Germinal center (tissue), 1 donor: ENCODE data around the gene FMN1.

Experiments used
- DNase-seq: peaks from one replicate; pipeline ENCODE4 v3.0.0; 2012; ENCODE audit warnings: mixed read lengths, low spot score

The FMN1 gene

GRCh38 chr15:32767236-32767635, 427.3 kb downstream of the FMN1 start:
- DNase-seq, result no peak

GRCh38 chr15:32766101-32766500, 428.4 kb downstream of the FMN1 start:
- no peak for DNase-seq

- DNase-seq, result no peak
These were observed 429.3 kb downstream of the FMN1 start for GRCh38 chr15:32765236-32765635.

DNA sequence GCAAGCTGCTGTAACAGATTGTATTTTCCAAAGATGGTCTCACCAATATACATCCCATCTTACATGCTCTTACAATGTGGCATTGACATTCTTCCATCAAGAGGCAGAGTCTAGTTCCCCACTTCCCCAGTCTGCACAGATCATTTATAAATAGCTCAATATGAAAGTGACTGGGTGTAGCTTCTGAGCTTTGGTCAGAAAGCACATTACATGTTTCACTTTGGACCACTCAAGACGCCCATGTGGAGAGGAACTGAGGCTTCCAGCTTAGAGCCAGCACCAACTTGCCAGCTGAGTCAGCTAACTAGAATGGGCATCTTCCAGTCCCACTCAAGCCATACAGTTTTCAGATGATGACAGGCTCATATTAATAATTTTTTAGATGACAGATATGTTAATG, 431.2 kb downstream of the FMN1 start:
- no peak for DNase-seq

- no peak for DNase-seq
These were observed 437.1 kb downstream of the FMN1 start for GRCh38 chr15:32757426-32757825.

DNA sequence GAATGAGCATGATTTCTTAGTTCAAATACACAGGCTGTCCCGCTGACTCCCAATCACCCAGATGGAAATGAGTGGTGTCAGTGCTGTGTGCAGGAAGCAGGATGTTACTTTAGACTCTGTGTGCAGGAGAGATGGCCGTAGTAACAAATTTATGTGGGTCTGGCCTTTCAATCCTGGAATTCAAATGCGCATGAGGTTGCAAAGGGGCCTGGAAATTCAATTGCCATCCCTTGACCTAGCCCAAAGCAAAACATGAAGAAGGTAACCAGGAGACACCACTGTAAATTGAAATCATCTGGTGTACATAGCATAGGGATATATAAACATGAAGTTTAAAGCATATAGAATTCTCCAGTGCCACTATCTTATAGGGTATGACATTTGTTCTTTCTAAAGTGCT, 443.5 kb downstream of the FMN1 start:
- no peak for DNase-seq

GRCh38 chr15:32747921-32748342, 446.6 kb downstream of the FMN1 start:
- no peak for DNase-seq

DNA sequence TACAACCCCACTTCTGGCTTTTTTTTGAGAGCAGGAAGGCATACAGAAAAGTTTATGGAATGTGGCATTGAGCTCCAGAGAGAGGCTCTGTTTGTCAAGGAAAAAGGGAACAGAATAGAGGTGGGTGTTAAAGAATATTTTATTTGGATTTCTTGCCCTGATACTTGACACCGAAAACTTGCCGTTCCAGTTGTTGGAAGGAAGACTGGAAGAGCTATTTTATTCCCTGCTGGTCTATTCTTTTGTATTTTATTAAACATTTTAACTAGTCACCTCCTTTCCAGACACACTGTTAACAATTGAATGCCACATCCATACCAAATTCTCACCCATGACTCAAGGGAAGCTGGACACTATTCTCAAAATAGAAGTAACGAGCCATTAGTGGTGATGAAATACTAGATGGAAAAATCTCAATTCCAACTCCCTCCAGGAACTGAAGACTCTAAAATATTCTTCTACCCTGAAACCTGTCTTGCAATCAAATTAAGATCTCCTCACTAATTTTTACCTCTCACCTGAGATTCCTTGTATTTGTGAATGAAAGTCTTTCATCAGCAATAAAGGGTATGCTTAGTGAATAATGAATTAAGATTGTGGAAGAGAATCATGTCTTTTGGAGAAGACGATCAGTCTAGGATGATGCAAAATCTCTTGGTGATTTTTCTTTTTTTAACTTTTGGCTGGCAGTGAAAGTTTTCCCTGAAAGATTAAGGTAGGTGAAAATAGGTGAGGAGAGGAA, 448.2 kb downstream of the FMN1 start:
- DNase-seq, result no peak

GRCh38 chr15:32743411-32744140, 450.9 kb downstream of the FMN1 start:
- no peak for DNase-seq

GRCh38 chr15:32739522-32740063, 454.9 kb downstream of the FMN1 start:
- DNase-seq, result no peak

GRCh38 chr15:32738666-32739065, 455.8 kb downstream of the FMN1 start:
- DNase-seq, result no peak

DNA sequence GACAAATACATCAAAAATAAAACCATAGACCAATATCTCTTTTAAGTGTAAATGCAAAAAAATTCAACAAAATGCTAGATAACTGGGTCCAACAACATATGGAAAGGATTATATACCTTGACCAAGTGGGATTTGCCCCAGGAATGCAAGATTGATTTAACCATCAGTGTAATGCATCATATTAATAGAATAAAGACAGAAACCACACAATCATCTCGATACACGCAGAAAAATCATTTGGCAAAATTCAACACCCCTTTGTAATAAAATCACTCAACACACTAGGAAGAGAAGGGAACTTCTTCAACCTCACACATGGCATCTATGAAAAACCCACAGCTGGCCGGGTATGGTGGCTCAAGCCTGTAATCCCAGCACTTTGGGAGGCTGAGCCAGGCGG, 457.2 kb downstream of the FMN1 start:
- DNase-seq, result no peak

DNA sequence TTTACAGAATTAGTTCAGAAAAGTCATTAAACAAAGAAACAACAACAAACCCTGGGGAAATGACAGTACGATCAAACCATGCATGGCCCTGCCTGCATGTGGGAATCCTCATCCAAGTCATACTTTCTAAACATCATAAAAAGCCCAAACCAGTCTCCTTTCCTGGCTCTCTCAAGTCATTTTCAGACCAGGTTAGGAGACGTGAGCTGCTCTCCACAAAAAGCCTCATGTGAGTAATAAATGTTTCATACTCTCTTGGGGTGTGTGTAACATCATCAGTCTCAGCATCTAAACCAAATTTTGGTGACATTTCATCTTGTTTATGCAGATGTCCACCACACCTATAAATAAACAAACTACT, 457.8 kb downstream of the FMN1 start:
- no peak for DNase-seq

DNA sequence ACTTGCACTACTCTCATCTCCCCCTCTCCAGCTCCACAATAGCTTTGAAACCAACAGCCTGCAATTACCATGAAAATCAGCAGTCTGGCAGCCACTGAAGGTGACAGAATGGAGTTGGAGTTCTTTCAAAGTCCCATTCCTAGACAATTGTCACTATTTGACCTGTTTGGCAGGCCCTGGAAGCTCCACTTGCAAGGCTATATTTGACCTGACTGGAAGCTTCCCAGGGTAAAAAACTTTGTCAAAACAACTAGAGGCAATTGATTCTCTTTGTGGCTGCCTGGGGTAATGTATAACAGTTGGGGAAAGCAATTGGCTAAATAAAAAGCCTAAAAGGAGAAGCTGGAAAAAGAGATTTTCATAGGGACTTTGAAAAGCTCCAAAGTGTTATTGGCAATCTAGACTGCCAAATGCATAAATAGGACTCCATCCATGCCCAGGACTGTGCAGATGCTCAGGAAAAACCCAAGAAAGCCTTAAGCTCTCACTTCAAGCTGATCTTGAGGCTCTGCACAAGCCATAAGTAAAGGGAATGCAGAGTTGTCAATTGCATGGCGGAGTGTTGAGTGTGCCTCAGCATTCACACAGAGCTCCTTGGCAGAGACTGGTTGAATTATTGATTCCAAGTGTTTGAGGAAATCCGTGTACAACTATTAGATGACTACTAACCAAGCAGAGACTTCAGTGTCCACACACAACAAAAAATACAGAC, 458.4 kb downstream of the FMN1 start:
- no peak for DNase-seq

DNA sequence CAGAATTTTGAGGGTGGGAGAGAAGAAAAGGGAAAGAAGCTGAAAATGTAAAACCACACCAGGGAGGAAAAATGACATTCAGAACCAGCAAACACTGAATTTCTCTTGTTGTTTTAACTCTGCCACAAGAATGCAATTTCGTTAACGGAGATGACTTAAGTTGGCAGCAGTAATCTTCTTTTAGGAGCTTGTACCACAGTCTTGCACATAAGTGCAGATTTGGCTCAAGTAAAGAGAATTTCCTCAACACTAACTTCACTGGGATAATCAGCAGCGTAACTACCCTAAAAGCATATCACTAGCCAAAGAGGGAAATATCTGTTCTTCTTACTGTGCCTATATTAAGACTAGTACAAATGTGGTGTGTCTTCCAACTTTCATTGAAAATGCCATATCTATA, 461.2 kb downstream of the FMN1 start:
- no peak for DNase-seq

GRCh38 chr15:32732574-32733157, 461.8 kb downstream of the FMN1 start:
- DNase-seq, result no peak

DNA sequence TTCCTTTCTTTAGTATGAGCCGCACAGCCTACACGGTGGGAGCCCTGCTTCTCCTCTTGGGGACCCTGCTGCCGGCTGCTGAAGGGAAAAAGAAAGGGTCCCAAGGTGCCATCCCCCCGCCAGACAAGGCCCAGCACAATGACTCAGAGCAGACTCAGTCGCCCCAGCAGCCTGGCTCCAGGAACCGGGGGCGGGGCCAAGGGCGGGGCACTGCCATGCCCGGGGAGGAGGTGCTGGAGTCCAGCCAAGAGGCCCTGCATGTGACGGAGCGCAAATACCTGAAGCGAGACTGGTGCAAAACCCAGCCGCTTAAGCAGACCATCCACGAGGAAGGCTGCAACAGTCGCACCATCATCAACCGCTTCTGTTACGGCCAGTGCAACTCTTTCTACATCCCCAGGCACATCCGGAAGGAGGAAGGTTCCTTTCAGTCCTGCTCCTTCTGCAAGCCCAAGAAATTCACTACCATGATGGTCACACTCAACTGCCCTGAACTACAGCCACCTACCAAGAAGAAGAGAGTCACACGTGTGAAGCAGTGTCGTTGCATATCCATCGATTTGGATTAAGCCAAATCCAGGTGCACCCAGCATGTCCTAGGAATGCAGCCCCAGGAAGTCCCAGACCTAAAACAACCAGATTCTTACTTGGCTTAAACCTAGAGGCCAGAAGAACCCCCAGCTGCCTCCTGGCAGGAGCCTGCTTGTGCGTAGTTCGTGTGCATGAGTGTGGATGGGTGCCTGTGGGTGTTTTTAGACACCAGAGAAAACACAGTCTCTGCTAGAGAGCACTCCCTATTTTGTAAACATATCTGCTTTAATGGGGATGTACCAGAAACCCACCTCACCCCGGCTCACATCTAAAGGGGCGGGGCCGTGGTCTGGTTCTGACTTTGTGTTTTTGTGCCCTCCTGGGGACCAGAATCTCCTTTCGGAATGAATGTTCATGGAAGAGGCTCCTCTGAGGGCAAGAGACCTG, 463.5 kb downstream of the FMN1 start:
- no peak for DNase-seq

- DNase-seq, result no peak
These were observed 464.7 kb downstream of the FMN1 start for GRCh38 chr15:32729700-32730395.

DNA sequence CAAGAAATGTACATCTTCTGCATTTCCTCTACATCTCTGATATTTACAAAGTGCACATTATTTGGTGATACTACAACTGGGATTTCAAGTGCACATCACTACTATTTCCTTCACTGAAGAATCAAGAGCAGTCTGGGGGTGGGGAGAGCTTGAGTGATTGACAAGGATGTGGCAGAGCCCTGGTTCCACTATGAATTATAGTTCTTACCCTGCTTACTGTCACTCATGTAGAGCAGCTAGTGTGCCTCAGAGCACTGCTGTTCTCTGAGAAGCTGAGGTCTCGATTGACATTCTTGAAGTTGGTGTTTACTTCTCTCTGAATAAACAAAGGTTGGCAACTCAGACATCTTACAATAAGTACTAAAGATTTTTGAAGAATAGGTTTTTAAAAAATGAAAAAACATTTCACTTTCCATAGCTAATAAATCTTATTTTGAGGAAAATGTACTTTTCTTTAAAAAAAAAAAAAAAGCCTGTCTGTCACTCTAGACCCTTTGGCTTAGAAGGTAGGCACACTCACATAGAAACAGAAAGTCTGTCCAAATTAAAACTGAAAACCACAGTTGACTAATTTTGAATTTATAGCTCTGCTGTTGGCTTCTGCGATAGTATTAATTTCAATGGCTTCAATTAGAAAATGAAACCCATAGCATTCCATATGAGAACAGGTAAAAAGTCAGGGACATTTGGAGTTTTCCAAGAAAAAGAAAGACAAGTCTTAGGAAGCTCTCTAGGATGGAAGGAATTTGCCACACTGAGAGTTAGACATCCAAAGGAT, 471.2 kb downstream of the FMN1 start:
- DNase-seq, result no peak

GRCh38 chr15:32722136-32722535, 472.4 kb downstream of the FMN1 start:
- no peak for DNase-seq
